ENCODE data around the gene E4F1.

DNA sequence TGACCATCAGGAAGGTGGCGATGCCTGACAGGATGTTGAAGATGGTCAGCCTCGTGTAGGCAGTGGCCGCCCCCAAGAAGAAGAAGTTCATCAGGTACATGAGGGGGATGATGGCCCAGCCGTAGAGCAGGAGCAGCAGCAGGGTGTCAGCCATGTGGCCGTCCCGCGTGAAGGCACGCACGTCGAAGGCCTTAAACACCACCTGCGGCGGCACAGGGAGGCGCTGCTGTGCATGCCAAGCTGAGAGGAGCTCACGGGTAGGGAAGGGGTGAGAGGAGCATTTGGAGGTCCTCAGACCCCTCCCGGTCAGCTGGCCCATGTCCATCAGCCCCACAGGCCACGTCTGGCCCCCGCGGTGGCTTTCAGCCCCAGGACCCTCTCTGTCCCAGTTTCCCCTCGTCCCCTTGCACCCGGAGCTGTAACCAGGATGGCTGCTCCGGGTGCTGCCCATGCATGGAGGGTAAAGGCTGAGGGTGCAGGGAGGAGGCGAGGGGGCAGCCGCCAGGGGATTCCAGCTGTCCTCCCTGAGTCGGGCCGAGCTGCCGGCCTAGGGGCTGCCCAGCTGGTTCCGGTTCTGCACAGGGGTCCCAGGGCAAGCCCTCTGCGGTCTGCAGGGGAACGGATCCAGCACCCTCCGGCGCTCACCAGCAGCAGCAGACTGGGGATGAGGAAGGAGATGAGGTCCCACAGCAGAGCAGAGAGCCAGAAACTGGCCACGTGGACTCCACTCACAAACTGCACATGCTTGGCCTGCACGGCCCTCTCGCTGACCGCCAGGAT, 61.6 kb downstream of the E4F1 start:
- TF ChIP-seq, protein P1, sequence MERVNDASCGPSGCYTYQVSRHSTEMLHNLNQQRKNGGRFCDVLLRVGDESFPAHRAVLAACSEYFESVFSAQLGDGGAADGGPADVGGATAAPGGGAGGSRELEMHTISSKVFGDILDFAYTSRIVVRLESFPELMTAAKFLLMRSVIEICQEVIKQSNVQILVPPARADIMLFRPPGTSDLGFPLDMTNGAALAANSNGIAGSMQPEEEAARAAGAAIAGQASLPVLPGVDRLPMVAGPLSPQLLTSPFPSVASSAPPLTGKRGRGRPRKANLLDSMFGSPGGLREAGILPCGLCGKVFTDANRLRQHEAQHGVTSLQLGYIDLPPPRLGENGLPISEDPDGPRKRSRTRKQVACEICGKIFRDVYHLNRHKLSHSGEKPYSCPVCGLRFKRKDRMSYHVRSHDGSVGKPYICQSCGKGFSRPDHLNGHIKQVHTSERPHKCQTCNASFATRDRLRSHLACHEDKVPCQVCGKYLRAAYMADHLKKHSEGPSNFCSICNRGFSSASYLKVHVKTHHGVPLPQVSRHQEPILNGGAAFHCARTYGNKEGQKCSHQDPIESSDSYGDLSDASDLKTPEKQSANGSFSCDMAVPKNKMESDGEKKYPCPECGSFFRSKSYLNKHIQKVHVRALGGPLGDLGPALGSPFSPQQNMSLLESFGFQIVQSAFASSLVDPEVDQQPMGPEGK (CRISPR knock-in tag; IDR thresholded peaks at IDR 0.05; ENCODE audit: borderline replicate concordance) = no peak
- TF ChIP-seq, protein P2, sequence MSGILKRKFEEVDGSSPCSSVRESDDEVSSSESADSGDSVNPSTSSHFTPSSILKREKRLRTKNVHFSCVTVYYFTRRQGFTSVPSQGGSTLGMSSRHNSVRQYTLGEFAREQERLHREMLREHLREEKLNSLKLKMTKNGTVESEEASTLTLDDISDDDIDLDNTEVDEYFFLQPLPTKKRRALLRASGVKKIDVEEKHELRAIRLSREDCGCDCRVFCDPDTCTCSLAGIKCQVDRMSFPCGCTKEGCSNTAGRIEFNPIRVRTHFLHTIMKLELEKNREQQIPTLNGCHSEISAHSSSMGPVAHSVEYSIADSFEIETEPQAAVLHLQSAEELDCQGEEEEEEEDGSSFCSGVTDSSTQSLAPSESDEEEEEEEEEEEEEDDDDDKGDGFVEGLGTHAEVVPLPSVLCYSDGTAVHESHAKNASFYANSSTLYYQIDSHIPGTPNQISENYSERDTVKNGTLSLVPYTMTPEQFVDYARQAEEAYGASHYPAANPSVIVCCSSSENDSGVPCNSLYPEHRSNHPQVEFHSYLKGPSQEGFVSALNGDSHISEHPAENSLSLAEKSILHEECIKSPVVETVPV (CRISPR knock-in tag; IDR thresholded peaks at IDR 0.05) = no peak
- TF ChIP-seq ARNTL (CRISPR knock-in tag; IDR thresholded peaks at IDR 0.05; ENCODE audit: borderline replicate concordance, low read depth) (no peak), ZFP30 (CRISPR knock-in tag; IDR thresholded peaks at IDR 0.05) (no peak), ZFP3 (CRISPR knock-in tag; IDR thresholded peaks at IDR 0.05) (no peak), RARB (CRISPR knock-in tag; IDR thresholded peaks at IDR 0.05) (no peak), CSDC2 (CRISPR knock-in tag; IDR thresholded peaks at IDR 0.05) (no peak)
- TF ChIP-seq, protein P3, sequence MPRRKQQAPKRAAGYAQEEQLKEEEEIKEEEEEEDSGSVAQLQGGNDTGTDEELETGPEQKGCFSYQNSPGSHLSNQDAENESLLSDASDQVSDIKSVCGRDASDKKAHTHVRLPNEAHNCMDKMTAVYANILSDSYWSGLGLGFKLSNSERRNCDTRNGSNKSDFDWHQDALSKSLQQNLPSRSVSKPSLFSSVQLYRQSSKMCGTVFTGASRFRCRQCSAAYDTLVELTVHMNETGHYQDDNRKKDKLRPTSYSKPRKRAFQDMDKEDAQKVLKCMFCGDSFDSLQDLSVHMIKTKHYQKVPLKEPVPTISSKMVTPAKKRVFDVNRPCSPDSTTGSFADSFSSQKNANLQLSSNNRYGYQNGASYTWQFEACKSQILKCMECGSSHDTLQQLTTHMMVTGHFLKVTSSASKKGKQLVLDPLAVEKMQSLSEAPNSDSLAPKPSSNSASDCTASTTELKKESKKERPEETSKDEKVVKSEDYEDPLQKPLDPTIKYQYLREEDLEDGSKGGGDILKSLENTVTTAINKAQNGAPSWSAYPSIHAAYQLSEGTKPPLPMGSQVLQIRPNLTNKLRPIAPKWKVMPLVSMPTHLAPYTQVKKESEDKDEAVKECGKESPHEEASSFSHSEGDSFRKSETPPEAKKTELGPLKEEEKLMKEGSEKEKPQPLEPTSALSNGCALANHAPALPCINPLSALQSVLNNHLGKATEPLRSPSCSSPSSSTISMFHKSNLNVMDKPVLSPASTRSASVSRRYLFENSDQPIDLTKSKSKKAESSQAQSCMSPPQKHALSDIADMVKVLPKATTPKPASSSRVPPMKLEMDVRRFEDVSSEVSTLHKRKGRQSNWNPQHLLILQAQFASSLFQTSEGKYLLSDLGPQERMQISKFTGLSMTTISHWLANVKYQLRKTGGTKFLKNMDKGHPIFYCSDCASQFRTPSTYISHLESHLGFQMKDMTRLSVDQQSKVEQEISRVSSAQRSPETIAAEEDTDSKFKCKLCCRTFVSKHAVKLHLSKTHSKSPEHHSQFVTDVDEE (CRISPR knock-in tag; IDR thresholded peaks at IDR 0.05) = no peak
